GM18873 (cell line): ENCODE measurements around the gene TOP2A.
"Not testable (repeated sequence)": the region's sequence is repeated elsewhere in the genome, so short reads cannot be mapped to it uniquely, and the experiment has no call there.

Experiments
- ATAC-seq: cut with Tn5 transposase; IDR thresholded peaks from one replicate; pipeline ENCODE4 v1.9.1; 2021; ENCODE audit warnings: mild to moderate bottlenecking, moderate library complexity, moderate number of reproducible peaks; ENCODE audit not compliant: unreplicated experiment, low FRiP score

TOP2A gene

GRCh38 chr17:40378966-40379365, 38.7 kb downstream of the TOP2A start:
- no peak for ATAC-seq

GRCh38 chr17:40377832-40378231, 39.9 kb downstream of the TOP2A start:
- no peak for ATAC-seq

DNA sequence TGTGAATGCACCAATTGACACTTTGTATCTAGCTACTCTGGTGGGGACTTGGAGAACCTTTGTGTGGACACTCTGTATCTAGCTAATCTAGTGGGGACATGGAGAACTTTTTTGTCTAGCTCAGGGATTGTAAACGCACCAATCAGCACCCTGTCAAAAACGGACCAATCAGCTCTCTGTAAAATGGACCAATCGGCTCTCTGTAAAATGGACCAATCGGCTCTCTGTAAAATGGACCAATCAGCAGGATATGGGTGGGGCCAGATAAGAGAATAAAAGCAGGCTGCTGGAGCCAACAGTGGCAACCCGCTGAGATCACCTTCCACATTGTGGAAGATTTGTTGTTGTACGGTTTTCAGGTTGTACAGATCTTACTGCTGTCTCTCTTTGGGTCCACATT, 41.2 kb downstream of the TOP2A start:
- not testable (repeated sequence) for ATAC-seq

DNA sequence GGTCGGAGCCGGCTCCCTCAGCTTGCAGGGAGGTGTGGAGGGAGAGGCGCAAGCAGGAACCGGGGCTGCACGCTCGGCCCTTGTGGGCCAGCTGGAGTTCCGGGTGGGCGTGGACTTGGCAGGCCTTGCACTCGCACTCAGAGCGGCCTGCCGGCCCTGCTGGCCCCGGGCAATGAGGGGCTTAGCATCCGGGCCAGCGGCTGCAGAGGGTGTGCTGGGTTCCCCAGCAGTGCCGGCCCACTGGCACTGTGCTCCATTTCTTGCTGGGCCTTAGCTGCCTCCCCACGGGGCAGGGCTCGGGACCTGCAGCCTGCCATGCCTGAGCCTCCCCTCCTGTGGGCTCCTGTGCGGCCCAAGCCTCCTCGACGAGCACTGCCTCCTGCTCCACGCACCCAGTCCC, 41.9 kb downstream of the TOP2A start:
- not testable (repeated sequence) for ATAC-seq

- no peak for ATAC-seq
These were observed 42.7 kb downstream of the TOP2A start for GRCh38 chr17:40374821-40375498.

DNA sequence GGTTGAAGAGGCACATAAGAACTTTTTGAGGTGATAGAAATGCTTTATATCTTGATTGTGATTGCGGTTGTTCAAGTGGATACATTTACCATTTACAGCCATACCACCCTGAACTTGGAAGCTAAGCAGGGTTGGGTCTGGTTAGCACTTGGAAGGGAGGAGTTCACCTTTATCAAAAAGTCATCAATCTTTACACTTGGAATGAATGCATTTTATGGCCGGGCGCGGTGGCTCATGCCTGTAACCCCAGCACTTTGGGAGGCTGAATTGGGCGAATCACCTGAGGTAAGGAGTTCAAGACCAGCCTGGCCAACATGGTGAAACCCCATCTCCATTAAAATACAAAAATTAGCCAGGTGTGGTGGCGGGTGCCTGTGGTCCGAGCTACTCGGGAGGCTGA, 43.7 kb downstream of the TOP2A start:
- no peak for ATAC-seq

GRCh38 chr17:40373324-40373723, 44.4 kb downstream of the TOP2A start:
- no peak for ATAC-seq

DNA sequence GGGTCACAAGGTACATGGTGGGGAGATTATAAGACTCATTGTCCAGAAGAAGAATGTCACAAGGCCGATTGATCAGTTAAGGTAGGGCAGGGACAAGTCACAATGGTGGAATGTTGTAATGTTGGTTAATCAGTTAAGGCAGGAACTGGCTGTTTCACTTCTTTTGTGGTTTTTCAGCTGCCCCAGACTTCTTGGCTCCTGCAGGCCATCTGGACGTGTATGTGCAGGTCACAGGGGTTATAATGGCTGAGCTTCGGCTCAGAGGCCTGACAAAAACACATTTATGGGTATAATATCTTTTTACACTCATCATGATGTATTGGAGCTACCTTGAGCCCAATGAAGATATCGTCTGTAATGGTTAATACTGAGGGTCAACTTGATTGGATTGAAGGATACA, 45.1 kb downstream of the TOP2A start:
- ATAC-seq: not testable (repeated sequence)

DNA sequence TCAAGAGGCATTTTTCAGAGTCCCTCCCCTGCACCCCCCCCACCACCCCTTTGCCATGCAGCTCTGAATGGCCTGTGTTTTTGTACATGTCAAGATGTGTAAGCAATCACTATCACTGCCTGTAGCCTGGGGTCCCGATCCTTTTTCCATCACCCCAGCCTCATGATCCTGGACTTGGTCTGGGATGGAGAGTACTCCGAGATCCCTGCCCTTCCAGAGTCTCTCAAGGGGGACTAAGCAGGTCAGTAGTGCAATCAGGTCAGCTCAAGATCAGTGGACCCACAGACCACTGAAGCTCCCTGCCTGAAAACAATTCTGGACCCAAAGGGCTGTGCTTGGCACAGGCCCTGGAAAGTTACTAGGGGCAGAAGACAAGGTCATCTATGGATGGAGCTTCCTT, 45.7 kb downstream of the TOP2A start:
- ATAC-seq: no peak

- ATAC-seq: no peak
These were observed 46.3 kb downstream of the TOP2A start for GRCh38 chr17:40371261-40371929.

- ATAC-seq: no peak
These were observed 47.8 kb downstream of the TOP2A start for GRCh38 chr17:40369923-40370322.

DNA sequence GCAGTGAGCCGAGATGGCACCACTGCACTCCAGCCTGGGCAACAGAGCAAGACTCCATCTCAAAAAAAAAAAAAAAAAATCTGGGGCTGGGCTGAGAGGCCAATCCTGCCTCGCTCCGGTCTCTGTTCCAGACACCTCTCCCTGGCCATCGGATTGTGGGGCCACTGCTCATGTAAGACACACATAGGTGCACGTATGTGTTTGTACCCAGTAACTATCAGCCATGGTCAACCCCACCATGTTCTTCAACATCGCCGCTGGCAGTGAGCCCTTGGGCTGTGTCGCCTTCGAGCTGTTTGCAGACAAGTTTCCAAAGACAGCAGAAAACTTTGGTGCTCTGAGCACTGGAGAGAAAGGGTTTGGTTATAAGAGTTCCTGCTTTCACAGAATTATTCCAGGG, 50.0 kb downstream of the TOP2A start:
- not testable (repeated sequence) for ATAC-seq

DNA sequence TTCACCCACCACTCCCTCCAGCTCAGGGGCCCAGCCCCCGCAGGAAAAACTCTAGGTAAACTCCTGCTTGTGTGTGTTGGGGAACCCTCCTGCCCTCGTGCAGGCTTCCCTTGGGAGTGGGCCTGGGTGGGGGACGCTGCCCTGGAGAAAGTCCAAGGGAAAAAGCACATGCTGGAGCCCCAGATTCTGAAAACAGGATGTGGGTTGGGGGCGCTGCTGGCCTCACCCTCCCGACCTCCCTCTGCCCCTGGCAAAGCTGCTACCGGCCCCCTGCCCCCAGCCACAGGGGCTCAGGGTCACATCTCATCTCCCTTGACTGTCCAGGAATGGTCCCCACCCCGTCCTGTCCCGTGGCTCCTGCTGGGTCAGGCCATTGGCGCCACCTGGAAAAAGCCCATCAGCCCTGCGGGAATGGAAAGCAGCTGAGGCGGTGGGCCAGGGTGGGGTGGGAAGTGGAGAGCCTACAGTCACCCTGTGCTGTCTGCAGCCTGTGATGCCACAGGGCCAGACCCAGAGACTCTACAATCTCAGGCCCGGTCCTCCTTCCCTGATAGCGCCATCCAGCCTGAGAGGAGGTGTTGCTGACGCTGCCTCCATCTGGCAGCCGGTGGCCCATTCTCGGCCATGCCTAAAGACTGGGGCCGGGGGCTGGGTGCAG, 50.7 kb downstream of the TOP2A start:
- no peak for ATAC-seq

GRCh38 chr17:40366076-40366860, 51.4 kb downstream of the TOP2A start:
- no peak for ATAC-seq

GRCh38 chr17:40364906-40365305, 52.8 kb downstream of the TOP2A start:
- no peak for ATAC-seq

GRCh38 chr17:40364121-40364861, 53.4 kb downstream of the TOP2A start, which contains the start of gene GJD3:
TSS of gene GJD3 (minus strand) at chr17:40364737. CDS start at chr17:40363815, 922 bp downstream.
- ATAC-seq: no peak

GRCh38 chr17:40363111-40363827, 54.4 kb downstream of the TOP2A start:
- no peak for ATAC-seq

DNA sequence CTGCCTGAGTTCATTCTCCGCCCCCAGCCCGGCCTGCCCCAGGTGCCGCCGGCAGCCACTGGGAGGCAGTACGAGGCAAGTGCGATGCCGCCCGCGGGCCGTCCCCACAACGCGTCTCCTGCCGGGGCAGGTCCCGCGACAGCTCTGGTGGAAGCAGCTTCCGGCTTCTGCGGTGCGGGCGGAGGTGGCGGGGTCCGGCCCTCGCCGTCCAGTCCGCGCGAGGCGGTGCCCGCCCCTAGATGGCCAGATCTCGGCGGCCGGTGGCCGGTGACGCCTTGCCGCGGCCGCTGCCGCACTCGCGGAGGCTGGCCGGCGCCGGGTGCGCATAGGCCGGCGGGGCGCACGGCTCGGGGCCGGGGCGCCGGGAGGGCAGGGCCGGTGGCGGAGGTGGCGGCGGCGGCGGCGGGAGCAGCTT, 55.0 kb downstream of the TOP2A start:
- ATAC-seq: peak; percentile 57

DNA sequence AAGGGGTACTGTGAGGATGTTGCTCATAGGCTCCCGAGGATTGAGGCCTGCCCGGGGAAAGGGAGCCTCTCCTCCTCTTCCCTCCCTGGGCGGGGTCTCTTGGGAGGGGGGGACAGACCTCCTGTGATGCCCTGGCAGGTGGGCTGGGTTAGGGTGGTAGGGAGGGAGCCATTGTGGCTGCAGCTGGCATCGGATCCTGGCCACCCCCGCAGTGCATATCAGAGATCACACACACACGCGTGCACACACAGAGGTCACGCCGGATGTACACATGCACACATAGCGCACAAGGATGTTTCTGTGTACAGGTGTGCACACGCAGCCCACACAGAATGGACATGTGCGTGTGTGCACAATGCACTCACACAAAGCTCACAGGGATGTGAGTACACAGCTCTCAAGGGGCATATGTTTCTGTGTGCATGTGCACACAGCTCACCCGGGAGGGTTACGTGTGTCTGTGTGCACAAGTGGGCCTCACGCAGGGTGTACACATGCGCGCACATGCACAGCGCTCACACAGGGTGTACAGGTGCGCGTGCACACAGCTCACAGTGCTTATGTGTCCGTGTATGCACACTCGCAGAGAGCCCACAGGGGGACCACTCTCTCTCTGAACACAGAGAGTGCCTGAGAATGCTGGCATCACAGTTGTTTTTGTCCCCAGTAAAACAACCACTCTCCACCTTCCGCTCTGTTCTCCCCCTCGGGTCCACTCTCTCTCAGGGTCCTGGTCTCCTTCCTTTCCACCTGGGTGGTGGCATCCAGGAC, 55.6 kb downstream of the TOP2A start:
- peak; percentile 12 for ATAC-seq
